Panc1 (cell line): Measurements from ENCODE around the gene ZBTB20.

Experiments used
- CTCF ChIP-seq: fragments of 450-650 bp; IDR thresholded peaks from 2 replicates; pipeline ENCODE4 v1.5.1; 2017; ENCODE audit warnings: mild to moderate bottlenecking
- POLR2AphosphoS5 ChIP-seq: IDR thresholded peaks from 2 replicates; pipeline ENCODE4 v1.6.1; 2012; ENCODE audit warnings: mild to moderate bottlenecking, low read depth, low read length, moderate library complexity
- REST ChIP-seq, 2 experiments: IDR thresholded peaks; 2 replicates each; pipeline ENCODE4 v1.6.1; 2011 to 2012; ENCODE audit warnings: low read depth in 2 of 2, control low read depth in 1 of 2, low read length in 1 of 2, mild to moderate bottlenecking in 1 of 2, moderate library complexity in 1 of 2; ENCODE audit not compliant: insufficient read depth in 1 of 2
- TCF7L2 ChIP-seq: IDR thresholded peaks from 2 replicates; pipeline ENCODE4 v1.6.1; 2011; ENCODE audit warnings: mild to moderate bottlenecking, low read depth, low read length, inconsistent platforms

- TF ChIP-seq CTCF = no peak
- no peak for TF ChIP-seq REST (IDR thresholded peaks at IDR 0.05; ENCODE audit: insufficient read depth in 1 of 2, low read depth in 2 of 2, low read length in 1 of 2)
- TF ChIP-seq POLR2AphosphoS5 = no peak
- TF ChIP-seq TCF7L2 = no peak
Measured at GRCh38 chr3:114318295-114318694, 828.8 kb downstream of the ZBTB20 start.
